Suprapubic skin (tissue), 4 donors: Measurements from ENCODE around the gene DERL3. TPM values are rescaled to one million over a fixed set of nuclear protein-coding genes. Genes with fewer than 3 reads are reported as not detected.

Experiments
- DNase-seq, 2 donors: peaks; one replicate each; pipeline ENCODE4 v3.0.0-alpha.2; 2019; ENCODE audit warnings: low spot score in 2 of 2
- H3K27ac ChIP-seq: fragments of 200-600 bp; sonication (generic); one replicate; pipeline ENCODE4 v1.5.1; 2019
- H3K27me3 ChIP-seq: fragments of 200-600 bp; sonication (generic); one replicate; pipeline ENCODE4 v1.5.1; 2019
- H3K36me3 ChIP-seq: fragments of 200-600 bp; sonication (generic); one replicate; pipeline ENCODE4 v1.5.1; 2019
- H3K4me1 ChIP-seq: fragments of 200-600 bp; sonication (generic); one replicate; pipeline ENCODE4 v1.5.1; 2019
- H3K4me3 ChIP-seq: fragments of 200-600 bp; sonication (generic); one replicate; pipeline ENCODE4 v1.5.1; 2019; ENCODE audit warnings: mild to moderate bottlenecking
- H3K9me3 ChIP-seq: fragments of 200-600 bp; sonication (generic); one replicate; pipeline ENCODE4 v1.5.1; 2019
- CTCF ChIP-seq, 2 donors: fragments of 200-600 bp in 1 of 2; fragments of 450-650 bp in 1 of 2; sonication (generic) in 1 of 2; IDR thresholded peaks; one replicate each; pipeline ENCODE4 v1.5.1; 2016 to 2019; ENCODE audit warnings: antibody characterized with exemption in 2 of 2, mild to moderate bottlenecking in 1 of 2, moderate library complexity in 1 of 2
- EP300 ChIP-seq: sonication (generic); formaldehyde crosslinking; IDR thresholded peaks from one replicate; pipeline ENCODE4 v1.6.1; 2017; ENCODE audit warnings: antibody characterized with exemption
- POLR2A ChIP-seq, 2 donors: fragments of 450-650 bp; IDR thresholded peaks; one replicate each; pipeline ENCODE4 v1.6.1; 2017; ENCODE audit warnings: antibody characterized with exemption in 2 of 2, mild to moderate bottlenecking in 2 of 2, moderate library complexity in 2 of 2
- POLR2AphosphoS5 ChIP-seq, 3 donors: sonication (generic); formaldehyde crosslinking; IDR thresholded peaks; one replicate each; pipeline ENCODE4 v1.6.1; 2017; ENCODE audit warnings: antibody characterized with exemption in 3 of 3
- WGBS: methylation state at CpG from one replicate; pipeline ENCODE4 v1.1.5; 2018; 5-methylcytosine and 5-hydroxymethylcytosine counted together
- total RNA-seq, 4 donors: library from RNA; depleted of rRNA; stranded (reverse); fragments of >200 nt; gene quantifications; one replicate each; pipeline ENCODE4 v1.1.0, GENCODE V29; 2016

Gene DERL3
- total RNA-seq, 4 donors from 2014 or later, result 0.34 to 0.94 (median 0.56) TPM; not detected in 1

DNA sequence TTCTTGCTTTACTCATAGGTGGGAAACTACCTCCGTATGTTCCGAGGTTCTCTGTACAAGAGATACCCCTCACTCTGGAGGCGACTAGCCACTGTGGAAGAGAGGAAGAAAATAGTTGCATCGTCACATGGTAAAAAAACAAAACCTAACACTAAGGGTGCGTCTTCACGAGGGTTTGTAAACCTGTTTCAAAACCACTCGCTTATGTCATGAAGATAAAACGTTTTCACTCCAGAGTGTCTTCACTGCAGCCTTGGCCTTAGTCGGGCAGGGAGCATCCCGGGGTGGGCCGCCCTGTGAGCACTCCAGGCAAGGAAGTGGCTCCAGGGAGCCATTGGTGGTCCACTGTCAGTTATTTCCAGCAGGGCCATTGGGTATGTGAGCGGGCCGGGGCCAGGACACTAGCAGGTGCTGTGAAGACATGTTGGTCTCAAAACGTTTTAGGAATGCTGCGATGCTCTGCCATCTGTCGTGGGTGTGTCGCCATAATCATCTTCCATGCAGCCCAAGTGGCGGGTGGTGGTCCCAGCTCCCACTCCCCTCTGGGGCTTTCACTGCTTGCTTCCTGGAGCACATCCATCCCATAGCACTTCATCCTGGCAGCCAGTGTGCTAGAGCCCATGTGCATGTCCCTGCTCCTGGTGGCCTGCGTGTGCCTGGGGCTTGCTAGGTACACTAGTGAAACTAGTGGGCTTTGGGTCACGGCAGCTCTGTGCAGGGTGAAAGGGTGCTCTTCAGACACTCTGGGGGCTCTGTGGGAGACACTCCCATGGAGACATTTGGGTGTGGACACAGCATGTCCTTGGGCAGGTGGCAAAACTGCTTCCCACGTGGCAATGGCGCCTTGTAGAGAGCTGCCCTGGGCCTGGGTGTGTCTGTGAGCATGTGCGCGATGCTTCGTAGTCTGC, 46.8 kb downstream of the DERL3 start:
- no peak for DNase-seq
- Histone ChIP-seq H3K36me3 (peaks cover 50% of the 10 kb centered on the region), H3K4me1 (peaks cover 52% of the 10 kb centered on the region), H3K4me3 (no peak overlapping the region), H3K27me3 (no peaks in the 10 kb centered on the region), H3K9me3 (no peaks in the 10 kb centered on the region), H3K27ac (peak overlapping the region; percentile 4)
- 76% methylated on average over 18 of the region's 25 CpGs for WGBS
- TF ChIP-seq EP300 (no peak), POLR2A (IDR thresholded peaks at IDR 0.05) (no peak), POLR2AphosphoS5 (IDR thresholded peaks at IDR 0.05) (no peak), CTCF (IDR thresholded peaks at IDR 0.05) (no peak)

DNA sequence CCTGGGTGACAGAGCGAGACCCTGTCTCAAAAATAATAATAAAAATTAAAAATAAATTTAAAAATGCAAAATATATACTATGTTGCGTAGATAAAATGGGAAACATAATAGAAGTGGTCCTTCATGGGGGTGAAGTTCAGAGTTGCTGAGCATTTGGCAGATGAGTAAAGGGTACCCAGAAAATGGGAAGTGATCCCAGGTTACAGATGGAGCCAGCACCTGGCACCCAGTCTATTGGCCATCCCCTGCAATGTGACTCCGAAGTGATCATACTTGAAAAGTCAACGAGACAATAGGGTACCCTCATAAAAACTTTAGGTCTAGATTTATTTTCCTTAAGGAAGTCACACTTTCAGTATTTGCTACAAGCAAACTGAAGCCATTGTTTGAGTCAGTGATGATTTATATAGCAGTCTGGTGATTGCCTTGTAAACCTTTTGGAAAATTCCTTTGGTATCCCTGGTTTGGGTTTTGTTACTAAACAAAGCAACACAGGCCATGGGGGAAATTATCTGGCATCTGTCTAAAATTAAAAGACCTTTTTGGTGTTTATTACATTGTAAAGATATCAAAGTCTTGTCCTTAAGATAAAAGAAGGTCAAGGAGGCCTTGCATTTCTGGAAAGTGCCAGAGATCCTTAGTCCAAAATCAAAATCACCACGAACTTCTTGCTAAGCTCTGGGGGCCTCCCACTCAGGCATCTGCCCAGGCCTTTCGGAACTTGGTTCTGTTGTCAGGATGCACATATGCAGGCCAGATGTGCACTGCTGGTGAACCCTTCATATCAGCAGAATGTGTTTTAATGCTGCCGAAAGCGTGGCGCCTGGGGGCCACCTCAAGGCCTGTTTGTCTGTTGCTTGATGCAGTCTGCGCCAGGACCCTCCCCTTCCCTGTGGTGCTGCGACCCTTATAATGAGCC, 47.7 kb downstream of the DERL3 start:
- WGBS, result 61% methylated on average over 11 of the region's 11 CpGs
- peaks cover 59% of the 10 kb centered on the region for H3K4me1 ChIP-seq
- H3K4me3 ChIP-seq, result no peak overlapping the region
- no peak overlapping the region for H3K27ac ChIP-seq
- TF ChIP-seq POLR2AphosphoS5 (IDR thresholded peaks at IDR 0.05) (peak in 1 of 3 donors; percentile 51), CTCF (IDR thresholded peaks at IDR 0.05) (no peak), POLR2A (IDR thresholded peaks at IDR 0.05) (no peak), EP300 (no peak)
- no peaks in the 10 kb centered on the region for H3K9me3 ChIP-seq
- no peaks in the 10 kb centered on the region for H3K27me3 ChIP-seq
- peak in 1 of 2 donors; percentile 75 for DNase-seq
- peaks cover 43% of the 10 kb centered on the region for H3K36me3 ChIP-seq

GRCh38 chr22:23789638-23790037, 49.2 kb downstream of the DERL3 start:
- 90% methylated on average over 3 of the region's 4 CpGs for WGBS
- Histone ChIP-seq H3K27ac (no peak overlapping the region), H3K27me3 (no peaks in the 10 kb centered on the region), H3K36me3 (peaks cover 29% of the 10 kb centered on the region), H3K4me1 (peaks cover 60% of the 10 kb centered on the region), H3K9me3 (no peaks in the 10 kb centered on the region), H3K4me3 (no peak overlapping the region)
- DNase-seq, result no peak
- TF ChIP-seq POLR2A (IDR thresholded peaks at IDR 0.05), result no peak
- no peak for TF ChIP-seq EP300

GRCh38 chr22:23789121-23789520, 49.7 kb downstream of the DERL3 start:
- H3K27me3 ChIP-seq, result no peaks in the 10 kb centered on the region
- peaks cover 24% of the 10 kb centered on the region for H3K36me3 ChIP-seq
- WGBS, result 69% methylated on average over 4 of the region's 4 CpGs
- no peak for DNase-seq
- H3K27ac ChIP-seq, result no peak overlapping the region
- TF ChIP-seq POLR2A (IDR thresholded peaks at IDR 0.05), result no peak
- TF ChIP-seq EP300, result no peak
- TF ChIP-seq CTCF (IDR thresholded peaks at IDR 0.05), result no peak
- TF ChIP-seq POLR2AphosphoS5 (IDR thresholded peaks at IDR 0.05), result no peak
- H3K4me1 ChIP-seq, result peaks cover 60% of the 10 kb centered on the region
- no peak overlapping the region for H3K4me3 ChIP-seq
- H3K9me3 ChIP-seq, result no peaks in the 10 kb centered on the region

GRCh38 chr22:23787910-23788309, 50.9 kb downstream of the DERL3 start:
- Histone ChIP-seq H3K4me1 (peaks cover 60% of the 10 kb centered on the region), H3K27me3 (no peaks in the 10 kb centered on the region), H3K27ac (peak overlapping the region; percentile 100), H3K9me3 (no peaks in the 10 kb centered on the region), H3K36me3 (peaks cover 13% of the 10 kb centered on the region), H3K4me3 (peak overlapping the region; percentile 95)
- TF ChIP-seq POLR2A (IDR thresholded peaks at IDR 0.05), result no peak
- no peak for TF ChIP-seq CTCF (IDR thresholded peaks at IDR 0.05)
- TF ChIP-seq POLR2AphosphoS5 (IDR thresholded peaks at IDR 0.05), result no peak
- TF ChIP-seq EP300, result no peak
- DNase-seq, result no peak
- 49% methylated on average over 3 of the region's 3 CpGs for WGBS
